Bronchial epithelial cell (primary cell): ENCODE results near the gene RAPGEF2. TPM values are rescaled to one million over a fixed set of nuclear protein-coding genes. Genes with fewer than 3 reads are reported as not detected.

Source experiments
- DNase-seq: peaks from one replicate; pipeline ENCODE4 v3.0.0-alpha.2; 2010; ENCODE audit warnings: low read depth
- FAIRE-seq: peaks from 2 replicates; lab custom pipeline; 2011; peaks lifted over from hg19 to GRCh38; lab: Jason Lieb, UNC
- H3K27me3 ChIP-seq: 2 replicates; pipeline ENCODE4 v1.5.1; 2011; ENCODE audit warnings: low read length; ENCODE audit not compliant: control insufficient read depth, insufficient read depth
- H3K36me3 ChIP-seq: 2 replicates; pipeline ENCODE4 v1.5.1; 2011; ENCODE audit warnings: low read length; ENCODE audit not compliant: control insufficient read depth, insufficient read depth
- H3K4me3 ChIP-seq: 2 replicates; pipeline ENCODE4 v1.5.1; 2011; ENCODE audit warnings: mild to moderate bottlenecking, low read depth, low read length, control low read depth
- total RNA-seq: library from RNA; depleted of rRNA; stranded (reverse); fragments of >200 nt; gene quantifications from 2 replicates; pipeline ENCODE4 v1.2.1, GENCODE V29; 2014
- TF ChIP-seq, protein P1 (sequence below): IDR thresholded peaks from 2 replicates; pipeline ENCODE4 v1.5.1; 2011; ENCODE audit warnings: mild to moderate bottlenecking, moderate library complexity, low read length, control low read depth, inconsistent platforms; ENCODE audit not compliant: insufficient read depth, severe bottlenecking

The RAPGEF2 gene
- total RNA-seq, 1 donor from 2014 or later, result 37.6 TPM

DNA sequence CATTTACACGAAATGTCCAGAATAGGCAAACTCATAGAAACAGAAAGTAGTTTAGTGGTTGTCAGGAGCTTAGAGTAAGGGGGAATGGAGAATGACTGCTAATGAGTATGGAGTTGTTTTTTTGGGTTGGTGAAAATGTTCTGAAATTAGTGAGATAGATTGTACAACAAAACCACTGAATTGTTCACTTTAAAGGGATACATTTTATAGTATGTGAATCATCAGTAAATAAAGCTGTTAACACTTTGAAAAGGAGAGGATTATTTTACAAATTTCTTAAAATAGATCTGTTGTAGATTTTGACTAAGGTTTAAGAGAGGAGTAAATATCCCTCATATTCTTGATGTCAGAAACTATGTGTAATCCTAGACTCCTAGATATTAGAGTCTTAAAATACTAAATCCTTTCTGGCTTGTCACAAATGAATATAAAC lies 82.7 kb downstream of the RAPGEF2 start:
- H3K4me3 ChIP-seq, result no peak overlapping the region
- FAIRE-seq (no peak), DNase-seq (peak; percentile 23)
- H3K36me3 ChIP-seq, result no peaks in the 10 kb centered on the region
- TF ChIP-seq, protein P1, sequence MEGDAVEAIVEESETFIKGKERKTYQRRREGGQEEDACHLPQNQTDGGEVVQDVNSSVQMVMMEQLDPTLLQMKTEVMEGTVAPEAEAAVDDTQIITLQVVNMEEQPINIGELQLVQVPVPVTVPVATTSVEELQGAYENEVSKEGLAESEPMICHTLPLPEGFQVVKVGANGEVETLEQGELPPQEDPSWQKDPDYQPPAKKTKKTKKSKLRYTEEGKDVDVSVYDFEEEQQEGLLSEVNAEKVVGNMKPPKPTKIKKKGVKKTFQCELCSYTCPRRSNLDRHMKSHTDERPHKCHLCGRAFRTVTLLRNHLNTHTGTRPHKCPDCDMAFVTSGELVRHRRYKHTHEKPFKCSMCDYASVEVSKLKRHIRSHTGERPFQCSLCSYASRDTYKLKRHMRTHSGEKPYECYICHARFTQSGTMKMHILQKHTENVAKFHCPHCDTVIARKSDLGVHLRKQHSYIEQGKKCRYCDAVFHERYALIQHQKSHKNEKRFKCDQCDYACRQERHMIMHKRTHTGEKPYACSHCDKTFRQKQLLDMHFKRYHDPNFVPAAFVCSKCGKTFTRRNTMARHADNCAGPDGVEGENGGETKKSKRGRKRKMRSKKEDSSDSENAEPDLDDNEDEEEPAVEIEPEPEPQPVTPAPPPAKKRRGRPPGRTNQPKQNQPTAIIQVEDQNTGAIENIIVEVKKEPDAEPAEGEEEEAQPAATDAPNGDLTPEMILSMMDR, result no peak
- no peaks in the 10 kb centered on the region for H3K27me3 ChIP-seq

DNA sequence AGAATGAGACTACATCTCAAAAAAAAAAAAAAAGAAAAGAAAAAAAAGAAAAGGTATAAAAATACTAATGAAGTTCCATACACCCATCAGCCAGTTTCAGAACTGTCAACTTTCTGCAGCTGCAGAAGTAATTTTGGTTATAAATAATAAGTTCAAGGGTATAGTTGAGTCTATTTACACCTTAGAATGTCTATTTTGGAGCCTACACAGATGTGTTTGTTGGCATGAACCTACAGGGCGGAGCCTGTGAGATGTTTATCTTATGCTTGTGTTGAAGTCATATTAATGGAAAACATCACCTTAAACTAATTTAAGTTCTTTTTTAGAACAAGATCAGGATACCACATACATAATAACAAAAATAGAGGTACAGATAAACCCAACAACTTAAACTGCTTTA lies 85.8 kb downstream of the RAPGEF2 start:
- no peak overlapping the region for H3K4me3 ChIP-seq

GRCh38 chr4:159190651-159191050 lies 87.8 kb downstream of the RAPGEF2 start:
- TF ChIP-seq, protein P1, result no peak
- FAIRE-seq (no peak), DNase-seq (no peak)
- Histone ChIP-seq H3K4me3 (no peak overlapping the region), H3K36me3 (no peaks in the 10 kb centered on the region), H3K27me3 (no peaks in the 10 kb centered on the region)

More for the DNA sequence above, 85.8 kb downstream of the RAPGEF2 start:
- FAIRE-seq (no peak), DNase-seq (no peak)
- TF ChIP-seq, protein P1, result no peak
- Histone ChIP-seq H3K36me3 (no peaks in the 10 kb centered on the region), H3K27me3 (no peaks in the 10 kb centered on the region)

DNA sequence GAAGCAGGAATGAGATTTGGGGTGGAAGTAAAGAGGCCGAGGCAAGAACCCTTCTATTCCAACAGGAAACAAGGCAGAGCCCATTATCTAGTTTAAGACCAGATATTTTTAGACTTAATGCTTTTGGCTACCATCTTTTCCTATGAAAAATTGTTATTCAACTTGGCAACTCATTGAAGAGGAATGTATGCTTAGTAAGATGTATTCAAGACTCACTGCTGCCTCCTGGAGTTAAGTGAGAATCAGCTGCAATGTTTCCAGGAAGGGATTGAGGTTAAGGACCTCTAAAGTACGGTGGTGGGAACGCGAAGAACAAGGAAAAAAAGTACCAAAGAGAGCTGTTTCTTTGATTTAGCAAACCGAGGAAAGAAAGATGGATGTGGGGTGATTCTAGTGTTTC lies 89.1 kb downstream of the RAPGEF2 start:
- FAIRE-seq (no peak), DNase-seq (peak; percentile 76)
- no peak overlapping the region for H3K4me3 ChIP-seq
- H3K27me3 ChIP-seq, result no peaks in the 10 kb centered on the region
- TF ChIP-seq, protein P1, result peak; percentile 44
- H3K36me3 ChIP-seq, result no peaks in the 10 kb centered on the region

DNA sequence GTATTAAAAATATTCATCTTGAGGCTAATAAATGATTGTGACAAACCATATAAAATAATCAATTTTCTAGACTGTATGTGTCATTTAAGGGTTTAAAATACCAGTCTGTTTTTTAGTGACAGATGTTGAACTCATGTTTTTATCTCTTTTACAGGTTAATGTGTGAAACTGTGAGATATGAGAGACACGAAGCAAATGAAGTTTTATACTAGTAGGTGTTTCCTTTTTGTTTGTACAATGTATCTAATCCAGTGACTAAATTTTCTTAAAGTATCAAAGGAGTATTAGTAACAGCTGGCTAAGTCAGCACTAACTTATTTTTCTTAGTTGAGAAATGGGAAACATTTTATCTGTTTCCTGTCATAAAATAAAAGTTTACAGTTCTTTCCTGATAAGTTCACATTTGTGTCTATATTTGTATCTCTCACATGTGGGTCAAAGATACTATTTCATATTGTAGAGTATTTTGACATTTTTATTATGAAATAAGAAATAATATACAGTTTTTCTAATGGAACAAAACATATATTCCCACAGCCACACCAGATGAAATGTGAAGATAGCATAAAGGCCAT lies 90.3 kb downstream of the RAPGEF2 start:
- DNase-seq (no peak), FAIRE-seq (no peak)
- TF ChIP-seq, protein P1, result no peak
- Histone ChIP-seq H3K4me3 (no peak overlapping the region), H3K27me3 (no peaks in the 10 kb centered on the region), H3K36me3 (peaks cover 1% of the 10 kb centered on the region)

DNA sequence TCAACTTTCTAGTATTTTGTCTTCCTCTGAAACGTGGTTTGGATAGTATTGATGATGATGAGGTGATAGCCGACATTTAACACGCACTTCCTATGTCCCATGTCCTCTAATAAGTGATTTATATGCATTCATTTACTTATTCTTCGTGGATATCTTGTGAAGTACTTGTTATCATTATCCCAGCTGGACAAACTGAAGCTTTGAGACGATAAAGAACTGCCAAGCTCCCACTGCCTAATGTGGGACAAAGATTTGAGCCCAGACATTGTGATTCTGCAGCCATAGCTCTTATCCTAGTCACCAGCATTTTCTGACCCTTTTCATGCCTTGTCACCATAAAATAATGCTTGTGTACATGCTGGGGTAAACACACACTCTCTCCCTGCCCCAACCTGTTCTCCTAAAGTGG lies 92.5 kb downstream of the RAPGEF2 start:
- DNase-seq (no peak), FAIRE-seq (no peak)
- TF ChIP-seq, protein P1, result no peak
- H3K27me3 ChIP-seq, result no peaks in the 10 kb centered on the region
- H3K4me3 ChIP-seq, result no peak overlapping the region
- peaks cover 1% of the 10 kb centered on the region for H3K36me3 ChIP-seq
